Trophoblast cell (in vitro differentiated cells and primary cell): ENCODE results near the gene INKA1.
"Not testable (repeated sequence)": the region's sequence is repeated elsewhere in the genome, so short reads cannot be mapped to it uniquely, and the experiment has no call there.

ENCODE experiments used
- DNase-seq, 2 donors: peaks; one replicate each; pipeline ENCODE4 v3.0.0-alpha.2; 2016
- H2AFZ ChIP-seq: 2 replicates; pipeline ENCODE4 v1.6.1; 2013; ENCODE audit warnings: low read length, moderate library complexity, mild to moderate bottlenecking; ENCODE audit not compliant: insufficient read depth, poor library complexity
- H2AK5ac ChIP-seq: 2 replicates; pipeline ENCODE4 v1.6.1; 2013; ENCODE audit warnings: mild to moderate bottlenecking, low read length
- H2BK120ac ChIP-seq: 2 replicates; pipeline ENCODE4 v1.6.1; 2013; ENCODE audit warnings: low read length, mild to moderate bottlenecking, moderate library complexity; ENCODE audit not compliant: insufficient read depth, poor library complexity
- H2BK12ac ChIP-seq: 2 replicates; pipeline ENCODE4 v1.6.1; 2013; ENCODE audit warnings: mild to moderate bottlenecking, low read length, moderate library complexity
- H2BK5ac ChIP-seq: 2 replicates; pipeline ENCODE4 v1.6.1; 2013; ENCODE audit warnings: low read length, low read depth, moderate library complexity, mild to moderate bottlenecking; ENCODE audit not compliant: poor library complexity
- H3K14ac ChIP-seq: 2 replicates; pipeline ENCODE4 v1.6.1; 2013; ENCODE audit warnings: mild to moderate bottlenecking, low read length
- H3K18ac ChIP-seq: 2 replicates; pipeline ENCODE4 v1.6.1; 2013; ENCODE audit warnings: mild to moderate bottlenecking, low read length
- H3K23ac ChIP-seq: 2 replicates; pipeline ENCODE4 v1.6.1; 2013; ENCODE audit warnings: low read length
- H3K27ac ChIP-seq: 2 replicates; pipeline ENCODE4 v1.5.1; 2013; ENCODE audit warnings: low read depth, mild to moderate bottlenecking, inconsistent platforms, low read length, moderate library complexity
- H3K27me3 ChIP-seq: 2 replicates; pipeline ENCODE4 v1.6.1; 2013; ENCODE audit warnings: inconsistent platforms, mild to moderate bottlenecking, low read length, moderate library complexity; ENCODE audit not compliant: insufficient read depth
- H3K36me3 ChIP-seq, 2 experiments: 1 replicate in 1 of 2; 2 replicates in 1 of 2; pipeline ENCODE4 v1.6.1; 2013; ENCODE audit warnings: low read length in 2 of 2, mild to moderate bottlenecking in 2 of 2, moderate library complexity in 1 of 2; ENCODE audit not compliant: insufficient read depth in 2 of 2, control insufficient read depth in 1 of 2
- H3K4ac ChIP-seq: 2 replicates; pipeline ENCODE4 v1.6.1; 2013; ENCODE audit warnings: low read depth, mild to moderate bottlenecking, low read length, moderate library complexity
- H3K4me1 ChIP-seq, 2 experiments: 1 replicate in 1 of 2; 2 replicates in 1 of 2; pipeline ENCODE4 v1.6.1; 2013; ENCODE audit warnings: low read length in 2 of 2, mild to moderate bottlenecking in 2 of 2, moderate library complexity in 1 of 2; ENCODE audit not compliant: insufficient read depth in 2 of 2, control insufficient read depth in 1 of 2
- H3K4me2 ChIP-seq: 2 replicates; pipeline ENCODE4 v1.6.1; 2013; ENCODE audit warnings: inconsistent platforms, mild to moderate bottlenecking, low read length, moderate library complexity
- H3K4me3 ChIP-seq: 2 replicates; pipeline ENCODE4 v1.5.1; 2013; ENCODE audit warnings: mild to moderate bottlenecking, low read depth, low read length, inconsistent platforms
- H3K79me1 ChIP-seq: one replicate; pipeline ENCODE4 v1.6.1; 2013; ENCODE audit warnings: low read length
- H3K79me2 ChIP-seq: 2 replicates; pipeline ENCODE4 v1.6.1; 2013; ENCODE audit warnings: low read length, mild to moderate bottlenecking; ENCODE audit not compliant: control insufficient read depth, insufficient read depth, poor library complexity
- H3K9ac ChIP-seq: 2 replicates; pipeline ENCODE4 v1.6.1; 2013; ENCODE audit warnings: mild to moderate bottlenecking, low read length
- H3K9me3 ChIP-seq: 2 replicates; pipeline ENCODE4 v1.6.1; 2013; ENCODE audit warnings: low read depth, mild to moderate bottlenecking, control low read depth, inconsistent platforms, low read length; ENCODE audit not compliant: insufficient read depth
- H4K12ac ChIP-seq: 2 replicates; pipeline ENCODE4 v1.6.1; 2013; ENCODE audit warnings: low read depth, mild to moderate bottlenecking, low read length, moderate library complexity
- H4K8ac ChIP-seq: 2 replicates; pipeline ENCODE4 v1.6.1; 2013; ENCODE audit warnings: low read depth, mild to moderate bottlenecking, low read length, moderate library complexity
- H4K91ac ChIP-seq: one replicate; pipeline ENCODE4 v1.6.1; 2013; ENCODE audit warnings: low read depth, mild to moderate bottlenecking, low read length, moderate library complexity
- WGBS: extraction: QIAGEN DNeasy Blood & Tissue Kit; methylation state at CpG from one replicate; pipeline ENCODE4 v1.1.7; 2013; ENCODE audit warnings: missing lambda C conversion rate; ENCODE audit not compliant: insufficient read length, insufficient coverage; ENCODE audit errors: extremely low coverage; 5-methylcytosine and 5-hydroxymethylcytosine counted together

The INKA1 gene

DNA sequence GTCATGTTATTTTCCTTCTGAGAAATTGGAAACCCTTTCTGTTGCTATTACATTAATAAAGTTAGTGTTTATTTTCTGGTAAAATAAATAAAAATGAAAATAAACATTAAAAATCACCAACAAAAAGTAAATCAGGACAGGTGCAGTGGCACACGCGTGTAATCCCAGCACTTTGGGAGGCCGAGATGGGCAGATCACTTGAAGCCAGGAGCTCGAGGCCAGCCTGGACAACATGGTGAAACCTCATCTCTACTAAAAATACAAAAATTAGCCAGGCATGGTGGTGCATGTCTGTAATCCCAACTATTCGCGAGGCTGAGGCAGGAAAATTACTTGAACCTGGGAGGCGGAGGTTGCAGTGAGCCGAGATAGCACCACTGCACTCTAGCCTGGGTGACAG lies 27.0 kb upstream of the INKA1 start:
- H2BK120ac ChIP-seq, H4K12ac ChIP-seq, H3K27ac ChIP-seq, H2BK5ac ChIP-seq, H3K23ac ChIP-seq, H4K8ac ChIP-seq, H3K9ac ChIP-seq, DNase-seq, H3K9me3 ChIP-seq, H3K4ac ChIP-seq, H3K4me2 ChIP-seq, H3K14ac ChIP-seq, H3K4me1 ChIP-seq, H3K18ac ChIP-seq, H2AK5ac ChIP-seq, H3K27me3 ChIP-seq, H3K4me3 ChIP-seq, H4K91ac ChIP-seq, H2BK12ac ChIP-seq, H3K79me1 ChIP-seq, H2AFZ ChIP-seq: not testable (repeated sequence)
- H3K36me3 ChIP-seq: peaks cover 12 to 13% of the 10 kb centered on the region in 2 experiments
- H3K79me2 ChIP-seq: peaks cover 11% of the 10 kb centered on the region
- no CpG with 5 or more reads among the region's 8 CpGs for WGBS

DNA sequence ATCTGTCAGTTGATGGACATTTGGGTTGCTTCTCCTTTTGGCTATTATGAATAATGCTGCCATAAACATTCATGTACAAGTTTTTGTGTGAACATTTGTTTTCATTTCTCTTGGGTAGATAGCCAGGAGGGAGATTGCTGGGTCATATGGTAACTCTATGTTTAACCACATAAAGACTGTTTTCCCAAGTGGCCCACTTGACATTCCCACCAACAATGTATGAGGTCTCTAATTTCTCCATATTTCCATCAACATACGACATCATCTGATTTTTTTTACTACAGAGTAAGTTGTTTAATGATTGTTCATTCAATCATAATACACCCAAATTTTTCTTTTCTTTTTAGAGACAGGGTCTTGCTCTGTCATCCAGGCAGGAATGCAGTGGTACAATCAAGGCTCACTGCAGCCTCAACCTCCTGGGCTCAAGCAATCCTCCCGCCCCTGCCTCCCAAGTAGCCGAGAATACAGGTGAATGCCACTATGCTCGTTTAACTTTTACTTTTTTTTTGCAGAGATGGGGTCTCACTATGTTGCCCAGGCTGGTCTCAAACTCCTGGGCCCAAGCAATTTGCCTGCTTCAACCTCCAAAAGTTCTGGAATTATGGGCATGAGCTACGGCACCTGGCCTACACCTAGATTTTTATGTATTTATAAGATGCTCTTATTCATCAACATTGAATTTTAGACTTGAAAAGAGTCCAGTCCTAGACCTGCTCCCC lies 23.5 kb upstream of the INKA1 start:
- no peak overlapping the region for H3K14ac ChIP-seq
- no peak overlapping the region for H2AFZ ChIP-seq
- H3K36me3 ChIP-seq: peaks cover 19 to 22% of the 10 kb centered on the region in 2 experiments
- WGBS: no CpG with 5 or more reads among the region's 5 CpGs
- H3K4me3 ChIP-seq: no peak overlapping the region
- H3K4me2 ChIP-seq: no peak overlapping the region
- H3K79me2 ChIP-seq: peaks cover 8% of the 10 kb centered on the region
- peaks cover 4% of the 10 kb centered on the region for H3K79me1 ChIP-seq
- H2BK120ac ChIP-seq: no peak overlapping the region
- no peak overlapping the region for H3K18ac ChIP-seq
- H3K4me1 ChIP-seq: peaks cover 3 to 7% of the 10 kb centered on the region in 2 experiments
- no peak overlapping the region for H3K23ac ChIP-seq
- peak overlapping the region; percentile 19 for H3K4ac ChIP-seq
- no peak overlapping the region for H2BK12ac ChIP-seq
- H4K91ac ChIP-seq: no peak overlapping the region
- no peaks in the 10 kb centered on the region for H3K27me3 ChIP-seq
- no peak overlapping the region for H4K8ac ChIP-seq
- H2AK5ac ChIP-seq: no peak overlapping the region
- no peak overlapping the region for H3K27ac ChIP-seq
- no peak overlapping the region for H4K12ac ChIP-seq
- no peak for DNase-seq
- no peak overlapping the region for H2BK5ac ChIP-seq
- no peaks in the 10 kb centered on the region for H3K9me3 ChIP-seq
- H3K9ac ChIP-seq: no peak overlapping the region

DNA sequence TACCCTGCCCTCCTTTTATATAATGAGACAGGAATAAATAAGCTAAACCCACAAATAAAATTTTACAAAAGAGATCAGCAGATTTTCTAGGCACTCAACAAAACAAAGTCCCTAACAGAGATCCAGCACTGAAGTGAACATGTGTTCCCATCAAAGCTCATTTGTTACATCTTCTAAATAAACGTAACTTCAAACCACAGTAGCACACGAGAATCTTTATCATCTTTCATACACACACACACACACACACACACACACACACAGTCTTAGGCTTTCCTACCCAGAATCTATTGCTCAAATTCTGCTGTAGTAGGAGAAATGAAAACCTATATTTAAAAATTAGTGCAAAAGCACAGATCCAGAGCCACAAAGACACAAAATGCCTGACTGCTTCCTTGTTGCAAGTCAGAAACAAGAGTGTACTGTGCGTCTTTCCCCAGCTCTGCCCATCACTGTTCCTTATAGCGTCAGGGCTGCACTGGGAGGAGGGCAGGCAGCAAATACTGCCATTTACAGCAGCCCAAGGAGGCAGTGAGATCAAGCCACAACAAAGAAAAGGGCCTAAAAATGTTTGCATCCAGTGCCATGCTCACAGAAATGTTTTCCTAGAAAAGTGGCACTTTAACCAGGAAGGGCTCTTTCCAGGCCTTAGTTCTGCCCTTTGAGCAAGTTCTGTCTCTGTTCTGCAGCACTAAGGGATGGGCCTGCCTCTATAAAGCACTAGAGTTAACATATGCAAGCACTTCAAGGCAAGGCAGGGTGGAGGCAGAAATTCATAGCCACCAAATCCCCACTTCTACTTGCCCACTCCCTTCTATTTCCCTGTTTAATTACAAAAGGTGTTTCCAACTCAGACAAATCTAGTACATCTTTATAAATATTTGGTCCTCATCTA lies 22.7 kb upstream of the INKA1 start:
- Histone ChIP-seq H3K4me2 (no peak overlapping the region), H2AFZ (no peak overlapping the region), H4K91ac (no peak overlapping the region)

DNA sequence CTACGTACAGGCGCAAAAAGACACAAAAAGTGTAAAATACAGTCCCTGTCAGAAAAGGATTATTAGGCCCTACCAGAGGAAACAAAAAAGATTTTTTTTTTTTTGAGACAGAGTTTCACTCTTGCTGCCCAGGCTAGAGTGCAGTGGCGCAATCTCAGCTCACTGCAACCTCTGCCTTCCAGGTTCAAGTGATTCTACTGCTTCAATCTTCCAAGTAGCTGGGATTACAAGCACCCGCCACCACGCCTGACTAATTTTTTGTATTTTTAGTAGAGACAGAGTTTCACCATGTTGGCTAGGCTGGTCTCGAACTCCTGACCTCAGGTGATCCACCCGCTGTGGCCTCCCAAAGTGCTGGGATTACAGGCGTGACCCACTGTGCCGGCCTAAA lies 22.1 kb upstream of the INKA1 start:
- not testable (repeated sequence) for H4K12ac ChIP-seq, H4K91ac ChIP-seq, H3K9ac ChIP-seq, H3K9me3 ChIP-seq, H2AFZ ChIP-seq, H2BK120ac ChIP-seq, H2AK5ac ChIP-seq, H4K8ac ChIP-seq, H3K4me3 ChIP-seq, H3K18ac ChIP-seq, H3K27me3 ChIP-seq, H3K4ac ChIP-seq, H2BK5ac ChIP-seq, H3K79me1 ChIP-seq, H3K4me1 ChIP-seq, H2BK12ac ChIP-seq, H3K14ac ChIP-seq, DNase-seq, H3K23ac ChIP-seq, H3K4me2 ChIP-seq
- WGBS: no CpG with 5 or more reads among the region's 9 CpGs
- Histone ChIP-seq H3K36me3 (peaks cover 16 to 17% of the 10 kb centered on the region in 2 experiments), H3K79me2 (peaks cover 11% of the 10 kb centered on the region), H3K27ac (peak overlapping the region; percentile 41)

More for the DNA sequence above, 22.7 kb upstream of the INKA1 start:
- Histone ChIP-seq H3K79me1 (peaks cover 4% of the 10 kb centered on the region), H3K23ac (no peak overlapping the region), H3K36me3 (peaks cover 17 to 18% of the 10 kb centered on the region in 2 experiments), H3K4me3 (no peak overlapping the region), H2AK5ac (no peak overlapping the region), H2BK12ac (no peak overlapping the region), H3K27me3 (no peaks in the 10 kb centered on the region), H3K9ac (no peak overlapping the region), H3K9me3 (no peaks in the 10 kb centered on the region), H4K12ac (no peak overlapping the region), H3K14ac (no peak overlapping the region), H3K27ac (no peak overlapping the region), H2BK5ac (no peak overlapping the region), H3K79me2 (peaks cover 7% of the 10 kb centered on the region), H3K18ac (peak overlapping the region; percentile 80), H3K4me1 (peaks cover 6 to 7% of the 10 kb centered on the region in 2 experiments), H4K8ac (no peak overlapping the region), H3K4ac (peak overlapping the region; percentile 88), H2BK120ac (no peak overlapping the region)
- DNase-seq: no peak
- 100% methylated on average over 2 of the region's 4 CpGs for WGBS
